AG09309 (cell line): Measurements from ENCODE around the gene MTHFD1L.

Experiments used
- DNase-seq: peaks from one replicate; pipeline ENCODE4 v3.0.0-alpha.2; 2010; ENCODE audit warnings: low read depth
- H3K4me3 ChIP-seq: 2 replicates; pipeline ENCODE4 v1.5.1; 2011; ENCODE audit warnings: mild to moderate bottlenecking, low read depth, low read length, moderate library complexity; ENCODE audit not compliant: control insufficient read depth
- TF ChIP-seq, protein P1 (sequence below): IDR thresholded peaks from 2 replicates; pipeline ENCODE4 v1.5.1; 2011; ENCODE audit warnings: mild to moderate bottlenecking, low read depth, low read length, inconsistent platforms; ENCODE audit not compliant: insufficient read depth, control insufficient read depth; ENCODE audit errors: missing control alignments

Gene MTHFD1L

DNA sequence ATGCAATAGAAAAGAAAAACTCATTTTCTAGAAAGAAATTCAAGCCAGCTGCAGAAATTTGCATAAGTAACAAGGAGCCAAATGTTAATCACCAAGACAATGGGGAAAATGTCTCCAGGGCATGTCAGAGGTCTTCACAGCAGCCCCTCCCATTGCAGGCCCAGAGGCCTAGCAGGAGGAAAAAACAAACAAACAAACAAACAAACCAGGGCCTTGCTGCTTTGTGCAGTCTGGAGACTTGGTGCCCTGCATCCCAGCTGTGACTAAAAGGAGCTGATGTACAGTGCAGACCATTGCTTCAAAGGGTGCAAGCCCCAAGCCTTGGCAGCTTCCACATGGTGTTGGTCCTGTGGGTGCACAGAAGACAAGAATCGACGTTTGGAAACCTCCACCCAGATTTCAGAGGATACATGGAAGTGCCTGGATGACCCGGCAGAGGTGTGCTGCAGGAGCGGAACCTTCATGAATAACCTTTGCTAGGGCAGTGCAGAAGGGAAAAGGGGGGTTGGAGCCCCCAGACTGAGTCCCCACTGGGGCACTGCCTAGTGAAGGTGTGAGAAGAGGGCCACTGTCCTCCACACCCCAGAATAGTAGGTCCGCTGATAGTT is 263.4 kb downstream of the MTHFD1L start:
- H3K4me3 ChIP-seq = no peak overlapping the region
- TF ChIP-seq, protein P1, sequence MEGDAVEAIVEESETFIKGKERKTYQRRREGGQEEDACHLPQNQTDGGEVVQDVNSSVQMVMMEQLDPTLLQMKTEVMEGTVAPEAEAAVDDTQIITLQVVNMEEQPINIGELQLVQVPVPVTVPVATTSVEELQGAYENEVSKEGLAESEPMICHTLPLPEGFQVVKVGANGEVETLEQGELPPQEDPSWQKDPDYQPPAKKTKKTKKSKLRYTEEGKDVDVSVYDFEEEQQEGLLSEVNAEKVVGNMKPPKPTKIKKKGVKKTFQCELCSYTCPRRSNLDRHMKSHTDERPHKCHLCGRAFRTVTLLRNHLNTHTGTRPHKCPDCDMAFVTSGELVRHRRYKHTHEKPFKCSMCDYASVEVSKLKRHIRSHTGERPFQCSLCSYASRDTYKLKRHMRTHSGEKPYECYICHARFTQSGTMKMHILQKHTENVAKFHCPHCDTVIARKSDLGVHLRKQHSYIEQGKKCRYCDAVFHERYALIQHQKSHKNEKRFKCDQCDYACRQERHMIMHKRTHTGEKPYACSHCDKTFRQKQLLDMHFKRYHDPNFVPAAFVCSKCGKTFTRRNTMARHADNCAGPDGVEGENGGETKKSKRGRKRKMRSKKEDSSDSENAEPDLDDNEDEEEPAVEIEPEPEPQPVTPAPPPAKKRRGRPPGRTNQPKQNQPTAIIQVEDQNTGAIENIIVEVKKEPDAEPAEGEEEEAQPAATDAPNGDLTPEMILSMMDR = no peak
- DNase-seq = no peak

DNA sequence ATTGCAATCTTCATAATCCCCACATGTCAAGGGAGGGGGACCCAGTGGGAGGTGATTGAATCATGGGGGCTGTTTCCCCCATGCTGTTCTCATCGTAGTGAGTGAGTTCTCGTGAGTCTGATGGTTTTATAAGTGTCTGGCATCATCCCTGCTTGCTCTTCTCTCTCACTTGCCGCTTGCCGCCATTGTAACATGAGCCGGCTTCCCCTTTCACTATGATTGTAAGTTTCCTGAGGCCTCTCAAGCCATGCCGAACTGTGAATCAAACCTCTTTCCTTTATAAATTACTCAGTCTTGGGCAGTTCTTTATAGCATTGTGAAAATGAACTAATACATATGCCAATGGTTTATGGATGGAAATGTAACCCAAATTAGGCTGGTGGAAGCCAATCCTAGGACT is 264.8 kb downstream of the MTHFD1L start:
- H3K4me3 ChIP-seq = no peak overlapping the region
- DNase-seq = no peak
- TF ChIP-seq, protein P1 = no peak

DNA sequence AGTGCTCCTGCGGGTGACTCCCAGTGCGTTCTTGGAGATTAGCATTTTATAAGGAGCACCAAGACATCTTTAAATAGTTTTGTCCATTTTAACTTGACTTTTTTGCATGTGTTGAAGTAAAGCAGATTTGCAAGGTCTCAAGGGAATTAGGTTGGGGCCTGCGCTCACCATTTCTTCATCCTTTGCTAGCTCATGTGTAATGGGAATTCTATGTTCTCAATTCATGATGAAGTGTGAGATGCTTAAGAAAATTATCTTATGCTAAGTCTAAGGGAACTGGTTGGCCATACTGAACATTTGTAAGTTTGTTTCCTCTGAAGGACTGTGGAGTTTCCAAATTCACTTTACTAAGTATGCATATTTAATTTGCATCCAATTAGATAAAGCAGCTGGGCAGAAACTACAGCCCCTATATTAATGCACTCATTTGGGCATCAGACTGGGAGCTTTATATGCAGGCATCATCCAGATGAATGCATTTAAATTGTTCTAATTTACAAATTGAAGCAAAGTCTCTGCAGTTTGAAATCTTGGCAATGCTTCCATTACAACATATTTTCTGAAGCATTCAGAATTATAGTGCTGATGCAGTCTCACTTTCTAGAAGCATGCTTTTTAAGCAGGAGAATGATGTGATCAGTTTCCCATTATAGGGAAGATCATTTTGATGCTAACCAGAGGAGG is 266.0 kb downstream of the MTHFD1L start:
- DNase-seq = no peak
- no peak overlapping the region for H3K4me3 ChIP-seq
- TF ChIP-seq, protein P1 = no peak

DNA sequence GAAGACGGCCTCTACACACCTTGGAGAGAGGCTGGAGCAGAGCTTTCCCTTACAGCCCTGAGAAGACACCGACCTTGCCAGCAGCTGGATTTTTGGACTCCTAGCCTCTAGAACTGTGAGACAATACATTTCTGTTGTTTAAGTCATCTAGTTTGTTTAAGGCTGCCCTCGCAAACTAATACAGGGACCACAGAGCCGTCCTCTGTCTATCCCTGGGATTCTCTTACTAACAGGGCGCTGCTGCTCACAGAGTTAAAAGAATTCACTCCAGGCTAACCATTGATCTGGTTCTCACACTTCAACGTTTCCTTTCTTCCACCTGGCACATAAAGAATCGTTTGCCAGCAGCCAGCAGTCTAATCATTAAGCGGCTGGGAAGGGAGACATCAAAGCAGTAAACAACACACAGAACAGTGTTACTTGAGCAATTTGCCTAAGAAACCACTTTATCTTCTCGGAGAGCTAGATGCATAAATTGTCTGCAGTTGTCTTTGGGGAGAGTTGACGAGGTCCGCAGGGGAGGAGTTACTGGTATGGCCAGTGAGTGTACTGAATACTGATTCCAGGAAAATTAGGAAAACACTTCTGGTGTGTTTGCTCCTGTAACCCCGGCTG is 270.7 kb downstream of the MTHFD1L start:
- TF ChIP-seq, protein P1 = no peak
- no peak overlapping the region for H3K4me3 ChIP-seq
- no peak for DNase-seq

DNA sequence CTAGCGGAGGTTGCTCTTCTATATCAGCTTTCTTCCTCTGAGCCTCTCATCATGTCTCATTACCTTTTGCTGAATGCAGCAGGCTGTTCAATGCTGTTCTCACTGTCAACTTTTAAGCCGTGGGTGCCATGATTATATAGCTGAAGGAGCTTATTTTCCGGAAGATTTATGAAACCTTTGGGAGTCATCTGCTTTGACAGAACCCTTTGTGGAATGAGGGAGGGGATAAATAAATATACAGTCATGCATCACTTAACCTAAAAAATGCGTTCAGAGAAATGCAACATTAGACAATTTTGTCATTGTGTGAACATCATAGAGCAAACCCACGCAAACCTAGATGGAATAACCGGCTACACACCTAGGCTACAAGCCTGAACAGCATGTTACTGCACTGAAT is 272.0 kb downstream of the MTHFD1L start:
- TF ChIP-seq, protein P1 = no peak
- H3K4me3 ChIP-seq = no peak overlapping the region
- DNase-seq = no peak

- DNase-seq = no peak
- TF ChIP-seq, protein P1 = no peak
- no peak overlapping the region for H3K4me3 ChIP-seq
Observed at GRCh38 chr6:151139524-151139923, 274.0 kb downstream of the MTHFD1L start.

- TF ChIP-seq, protein P1 = no peak
- no peak for DNase-seq
- no peak overlapping the region for H3K4me3 ChIP-seq
Observed at GRCh38 chr6:151140767-151141166, 275.3 kb downstream of the MTHFD1L start.
